Kidney epithelial cell (primary cell): ENCODE measurements around the gene FBXW11. TPM values are rescaled to one million over a fixed set of nuclear protein-coding genes. Genes with fewer than 3 reads are reported as not detected.

Experiments
- DNase-seq: peaks from one replicate; pipeline ENCODE4 v3.0.0-alpha.2; 2010; ENCODE audit warnings: low read depth
- H3K27me3 ChIP-seq: 2 replicates; pipeline ENCODE4 v1.6.0; 2011; ENCODE audit warnings: low read length; ENCODE audit not compliant: control insufficient read depth, insufficient read depth
- H3K36me3 ChIP-seq: 2 replicates; pipeline ENCODE4 v1.5.1; 2011; ENCODE audit warnings: low read length; ENCODE audit not compliant: control insufficient read depth, insufficient read depth
- H3K4me3 ChIP-seq: 2 replicates; pipeline ENCODE4 v1.5.1; 2011; ENCODE audit warnings: low read depth, mild to moderate bottlenecking, control low read depth, low read length
- total RNA-seq: library from RNA; depleted of rRNA; stranded (reverse); fragments of >200 nt; gene quantifications from 2 replicates; pipeline ENCODE4 v1.2.3, GENCODE V29; 2015
- TF ChIP-seq, protein P1 (sequence below): IDR thresholded peaks from 2 replicates; pipeline ENCODE4 v1.5.1; 2011; ENCODE audit warnings: mild to moderate bottlenecking, moderate library complexity, low read length, control low read depth, inconsistent platforms; ENCODE audit not compliant: insufficient read depth, poor library complexity, severe bottlenecking

The FBXW11 gene
- total RNA-seq, 1 donor from 2014 or later, result 75.1 TPM

DNA sequence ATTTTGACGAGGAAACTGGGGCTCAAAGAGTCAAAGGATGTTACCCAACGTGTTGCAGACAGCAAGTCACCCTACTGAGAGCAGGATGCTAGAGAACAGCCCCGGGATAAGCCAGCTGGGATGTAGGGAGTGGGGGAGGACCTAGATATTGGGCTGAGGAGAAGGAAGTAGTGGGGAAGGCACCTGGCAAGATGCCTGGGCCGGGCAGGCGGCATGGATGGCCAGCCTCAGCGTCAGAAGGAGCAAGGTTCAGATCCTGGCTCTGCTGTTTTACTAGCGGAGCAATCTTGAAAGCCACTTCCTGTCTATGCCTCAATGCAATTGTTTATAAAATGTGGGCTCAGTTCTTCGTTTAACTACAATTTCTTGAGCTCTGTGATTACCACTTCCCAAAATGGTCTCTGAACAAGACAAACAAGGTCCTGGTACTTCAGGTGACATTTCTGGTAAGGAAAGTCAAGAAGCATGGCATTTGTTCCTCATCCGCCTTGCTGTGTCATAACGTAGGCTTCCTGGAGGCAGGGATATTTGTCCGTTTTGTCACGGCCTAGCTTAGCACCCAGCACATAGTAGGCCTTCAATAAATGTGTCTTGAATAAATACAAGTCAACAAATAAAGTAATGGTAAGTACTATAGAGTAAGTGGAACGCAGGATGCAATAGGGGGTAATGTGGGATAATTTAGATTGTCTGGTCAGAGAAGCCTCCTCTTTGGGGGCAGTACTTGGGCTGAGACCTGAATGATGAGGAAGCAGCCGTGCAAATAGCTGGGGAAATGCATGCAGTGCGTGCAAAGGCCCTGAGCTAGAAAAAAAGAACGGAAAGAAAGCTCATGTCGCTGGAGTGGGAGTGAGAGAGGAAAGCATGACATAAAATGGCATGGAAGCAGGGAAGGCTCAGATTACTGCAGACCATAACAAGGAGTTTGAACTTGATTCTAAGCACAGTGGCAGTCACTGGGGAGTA, 150.4 kb downstream of the FBXW11 start:
- Histone ChIP-seq H3K36me3 (no peaks in the 10 kb centered on the region), H3K4me3 (no peak overlapping the region), H3K27me3 (no peaks in the 10 kb centered on the region)
- TF ChIP-seq, protein P1, sequence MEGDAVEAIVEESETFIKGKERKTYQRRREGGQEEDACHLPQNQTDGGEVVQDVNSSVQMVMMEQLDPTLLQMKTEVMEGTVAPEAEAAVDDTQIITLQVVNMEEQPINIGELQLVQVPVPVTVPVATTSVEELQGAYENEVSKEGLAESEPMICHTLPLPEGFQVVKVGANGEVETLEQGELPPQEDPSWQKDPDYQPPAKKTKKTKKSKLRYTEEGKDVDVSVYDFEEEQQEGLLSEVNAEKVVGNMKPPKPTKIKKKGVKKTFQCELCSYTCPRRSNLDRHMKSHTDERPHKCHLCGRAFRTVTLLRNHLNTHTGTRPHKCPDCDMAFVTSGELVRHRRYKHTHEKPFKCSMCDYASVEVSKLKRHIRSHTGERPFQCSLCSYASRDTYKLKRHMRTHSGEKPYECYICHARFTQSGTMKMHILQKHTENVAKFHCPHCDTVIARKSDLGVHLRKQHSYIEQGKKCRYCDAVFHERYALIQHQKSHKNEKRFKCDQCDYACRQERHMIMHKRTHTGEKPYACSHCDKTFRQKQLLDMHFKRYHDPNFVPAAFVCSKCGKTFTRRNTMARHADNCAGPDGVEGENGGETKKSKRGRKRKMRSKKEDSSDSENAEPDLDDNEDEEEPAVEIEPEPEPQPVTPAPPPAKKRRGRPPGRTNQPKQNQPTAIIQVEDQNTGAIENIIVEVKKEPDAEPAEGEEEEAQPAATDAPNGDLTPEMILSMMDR, result no peak
- no peak for DNase-seq

DNA sequence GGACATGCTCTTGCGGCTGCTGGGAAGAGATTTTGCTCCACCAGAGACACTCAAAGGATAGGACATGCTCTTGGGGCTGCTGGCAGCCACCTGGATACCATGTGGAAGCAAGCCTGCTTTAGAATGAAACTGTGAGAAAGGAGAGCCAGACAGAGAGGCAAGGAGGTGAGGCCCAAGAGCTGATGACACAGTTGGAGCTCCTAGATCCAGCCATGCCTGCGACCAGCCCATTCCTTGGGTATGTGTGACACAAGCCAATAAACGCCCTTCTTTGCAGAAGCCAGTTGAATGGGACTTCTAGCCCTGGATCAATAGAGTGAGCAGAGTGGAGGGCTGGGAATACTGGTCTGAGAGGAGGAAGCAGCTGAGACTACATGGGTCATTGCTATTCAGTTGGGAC, 151.2 kb downstream of the FBXW11 start:
- no peaks in the 10 kb centered on the region for H3K27me3 ChIP-seq
- TF ChIP-seq, protein P1, result no peak
- H3K36me3 ChIP-seq, result no peaks in the 10 kb centered on the region
- no peak for DNase-seq
- no peak overlapping the region for H3K4me3 ChIP-seq

DNA sequence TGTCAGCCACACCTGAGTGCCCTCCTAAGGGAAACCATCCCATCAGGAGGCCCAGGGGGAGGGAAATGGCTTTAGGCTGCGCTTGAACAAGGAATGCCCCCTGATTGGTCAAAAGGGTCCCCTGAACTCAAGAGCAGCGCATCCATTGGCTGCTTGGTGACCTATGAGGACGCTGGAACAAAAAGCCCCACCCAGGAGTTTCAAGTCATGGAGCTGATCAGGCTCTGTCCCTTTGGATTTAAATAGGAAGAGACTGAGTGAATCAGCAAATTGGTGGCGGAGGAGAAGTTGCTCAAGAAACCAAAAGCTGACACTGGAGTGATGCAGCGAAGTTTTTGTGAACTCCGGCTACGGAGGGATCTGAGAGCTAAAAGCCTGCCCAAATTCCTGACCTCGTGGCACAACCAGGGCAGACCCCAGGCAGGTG, 154.2 kb downstream of the FBXW11 start:
- DNase-seq, result no peak
- H3K36me3 ChIP-seq, result no peaks in the 10 kb centered on the region
- H3K27me3 ChIP-seq, result no peaks in the 10 kb centered on the region
- TF ChIP-seq, protein P1, result no peak
- H3K4me3 ChIP-seq, result no peak overlapping the region

DNA sequence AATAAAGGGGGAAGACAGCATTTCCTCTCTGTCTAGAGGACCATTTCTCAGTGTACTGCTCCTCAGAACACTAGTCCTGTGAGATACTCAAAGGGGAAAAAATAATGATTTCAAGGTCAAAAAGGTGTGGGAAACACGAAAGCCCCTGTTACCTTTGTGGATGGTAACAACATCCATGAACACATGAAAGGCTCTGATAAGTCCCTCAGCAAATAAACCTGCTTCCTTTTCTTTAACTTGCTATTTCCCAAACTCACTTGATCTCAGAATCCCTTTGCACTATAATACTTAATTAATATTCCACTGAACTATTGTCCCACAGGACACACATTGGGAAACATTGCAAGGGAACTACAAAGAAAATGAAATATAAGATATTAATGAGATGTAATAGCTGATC, 155.2 kb downstream of the FBXW11 start:
- DNase-seq, result no peak
- no peaks in the 10 kb centered on the region for H3K27me3 ChIP-seq
- no peak overlapping the region for H3K4me3 ChIP-seq
- H3K36me3 ChIP-seq, result no peaks in the 10 kb centered on the region
- TF ChIP-seq, protein P1, result no peak

DNA sequence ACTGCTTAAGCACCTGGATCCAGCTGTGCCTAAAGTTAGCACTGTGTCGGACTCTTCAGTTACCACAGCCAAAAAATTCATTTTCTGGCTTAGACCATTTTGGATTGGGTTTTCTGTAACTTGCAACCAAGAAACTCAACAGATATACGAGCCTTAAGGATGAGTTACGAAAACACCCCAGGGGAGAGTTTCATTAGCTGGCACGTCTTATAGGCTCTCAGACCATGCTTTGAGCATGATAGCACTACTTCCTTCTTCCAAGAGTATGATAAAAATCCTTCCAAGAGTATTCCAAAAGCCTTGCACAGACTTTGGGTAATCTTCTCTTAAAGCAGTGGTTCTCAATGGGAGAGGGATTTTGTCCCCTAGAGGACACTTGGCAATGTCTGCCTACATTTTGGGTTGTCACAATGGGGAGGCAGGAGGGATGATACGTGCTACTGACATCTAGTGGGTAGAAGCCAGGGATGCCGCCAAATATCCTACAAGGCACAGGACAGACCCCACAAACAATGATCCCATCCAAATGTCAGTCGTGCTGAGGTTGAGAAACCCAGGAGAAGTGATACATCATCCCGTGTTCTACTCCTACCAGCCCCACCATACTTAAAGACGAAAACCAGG, 156.0 kb downstream of the FBXW11 start:
- DNase-seq, result no peak

More for the DNA sequence above, 156.0 kb downstream of the FBXW11 start:
- Histone ChIP-seq H3K4me3 (no peak overlapping the region), H3K27me3 (no peaks in the 10 kb centered on the region), H3K36me3 (no peaks in the 10 kb centered on the region)
- TF ChIP-seq, protein P1, result peak; percentile 28
